PC-9 (cell line): ENCODE results near the gene PCDH12.

Experiments used
- EZH2 ChIP-seq: fragments of 200-600 bp; sonication (generic); IDR thresholded peaks from 2 replicates; pipeline ENCODE4 v1.8.0; 2017; ENCODE audit warnings: antibody characterized with exemption, low read depth
- TF ChIP-seq, protein P1 (sequence below): fragments of 200-600 bp; sonication (generic); conservative IDR thresholded peaks from 2 replicates; pipeline ENCODE4 v1.6.1; 2017; ENCODE audit warnings: mixed run types, antibody characterized with exemption, mild to moderate bottlenecking, moderate library complexity

DNA sequence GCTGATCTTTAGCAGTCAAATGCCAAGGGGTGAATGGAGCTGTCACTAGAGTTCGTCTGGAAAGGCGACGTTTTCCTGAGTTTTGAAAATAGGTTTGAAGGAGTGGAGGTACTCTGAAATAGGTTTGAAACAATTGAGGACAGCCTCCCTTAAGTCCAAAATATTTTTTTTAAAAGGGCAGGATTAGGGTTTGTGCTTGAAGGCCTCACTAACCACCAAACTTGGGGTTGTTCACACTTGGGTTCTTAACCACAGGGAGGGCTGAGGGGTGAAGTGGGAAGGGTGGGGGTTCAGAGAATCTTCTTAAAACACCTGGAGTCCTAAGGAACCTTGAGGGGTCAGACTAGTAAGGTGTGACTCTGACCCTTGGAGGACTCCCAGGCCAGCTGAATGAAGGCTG lies 3.5 kb upstream of the PCDH12 start:
- TF ChIP-seq, protein P1, sequence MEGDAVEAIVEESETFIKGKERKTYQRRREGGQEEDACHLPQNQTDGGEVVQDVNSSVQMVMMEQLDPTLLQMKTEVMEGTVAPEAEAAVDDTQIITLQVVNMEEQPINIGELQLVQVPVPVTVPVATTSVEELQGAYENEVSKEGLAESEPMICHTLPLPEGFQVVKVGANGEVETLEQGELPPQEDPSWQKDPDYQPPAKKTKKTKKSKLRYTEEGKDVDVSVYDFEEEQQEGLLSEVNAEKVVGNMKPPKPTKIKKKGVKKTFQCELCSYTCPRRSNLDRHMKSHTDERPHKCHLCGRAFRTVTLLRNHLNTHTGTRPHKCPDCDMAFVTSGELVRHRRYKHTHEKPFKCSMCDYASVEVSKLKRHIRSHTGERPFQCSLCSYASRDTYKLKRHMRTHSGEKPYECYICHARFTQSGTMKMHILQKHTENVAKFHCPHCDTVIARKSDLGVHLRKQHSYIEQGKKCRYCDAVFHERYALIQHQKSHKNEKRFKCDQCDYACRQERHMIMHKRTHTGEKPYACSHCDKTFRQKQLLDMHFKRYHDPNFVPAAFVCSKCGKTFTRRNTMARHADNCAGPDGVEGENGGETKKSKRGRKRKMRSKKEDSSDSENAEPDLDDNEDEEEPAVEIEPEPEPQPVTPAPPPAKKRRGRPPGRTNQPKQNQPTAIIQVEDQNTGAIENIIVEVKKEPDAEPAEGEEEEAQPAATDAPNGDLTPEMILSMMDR: no peak
- TF ChIP-seq EZH2: no peak
